HG03103 (cell line): ENCODE results near the gene MIEF1.
"Not testable (repeated sequence)": the region's sequence is repeated elsewhere in the genome, so short reads cannot be mapped to it uniquely, and the experiment has no call there.

Source experiments
- ATAC-seq: cut with Tn5 transposase; IDR thresholded peaks from one replicate; pipeline ENCODE4 v1.9.1; 2021; ENCODE audit warnings: low read depth; ENCODE audit not compliant: unreplicated experiment

Gene MIEF1

GRCh38 chr22:39489094-39490068 lies 12.7 kb upstream of the MIEF1 start:
- ATAC-seq = no peak

DNA sequence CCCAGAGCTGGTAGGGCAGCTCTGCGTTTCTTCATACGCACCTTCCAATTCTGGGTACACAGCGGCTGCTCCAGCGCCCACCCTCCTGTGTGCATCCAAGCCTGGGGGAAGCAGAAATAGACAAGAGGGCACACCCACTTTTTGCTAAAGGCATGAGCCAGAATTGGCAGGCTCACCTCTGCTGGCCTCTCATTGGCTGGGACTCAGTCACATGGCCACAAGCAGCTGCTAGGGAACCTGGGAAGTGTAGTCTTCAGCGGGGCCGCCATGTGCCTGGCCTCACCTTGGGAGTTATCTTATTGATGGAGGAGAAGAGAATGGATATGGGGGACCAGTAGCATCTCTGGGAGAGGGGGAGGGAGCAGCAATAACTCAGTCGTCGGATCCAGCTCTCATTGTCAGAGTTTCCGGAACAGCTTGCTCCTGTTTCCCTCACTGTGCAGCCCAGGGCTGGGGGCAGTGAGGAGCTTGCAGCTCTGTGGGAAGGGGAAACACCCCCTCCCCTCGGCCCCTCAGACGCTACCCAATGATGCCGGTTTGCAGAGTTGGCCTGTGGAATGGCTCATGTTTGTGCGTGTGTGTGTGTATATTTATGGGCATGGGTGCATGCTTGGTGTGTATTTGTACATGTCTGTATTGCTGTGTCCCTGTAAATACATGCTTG lies 11.8 kb upstream of the MIEF1 start:
- ATAC-seq = peak; percentile 85

- no peak for ATAC-seq
These were observed 11.0 kb upstream of the MIEF1 start for GRCh38 chr22:39490966-39491680.

GRCh38 chr22:39491696-39492095 lies 10.4 kb upstream of the MIEF1 start:
- no peak for ATAC-seq

DNA sequence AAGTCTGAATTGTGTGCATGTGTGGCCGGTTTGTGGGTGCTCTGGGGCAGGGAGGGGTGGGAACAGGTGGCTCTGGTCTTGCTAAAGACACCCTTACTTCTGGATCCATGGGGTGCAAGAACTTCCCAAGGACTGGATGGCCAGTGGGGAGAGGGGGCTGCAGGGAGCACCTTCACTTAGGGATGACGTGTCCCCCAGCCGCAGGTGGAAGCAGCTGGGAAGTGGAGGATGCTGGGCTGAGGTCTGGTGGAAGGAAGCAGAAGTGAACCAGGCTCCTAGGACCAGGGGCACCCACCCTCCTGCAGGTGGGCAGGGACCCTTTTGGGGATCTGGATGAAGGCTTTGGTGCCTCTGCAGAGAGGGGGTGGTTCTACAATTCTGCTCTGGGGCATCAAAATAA lies 9.9 kb upstream of the MIEF1 start:
- ATAC-seq = no peak

DNA sequence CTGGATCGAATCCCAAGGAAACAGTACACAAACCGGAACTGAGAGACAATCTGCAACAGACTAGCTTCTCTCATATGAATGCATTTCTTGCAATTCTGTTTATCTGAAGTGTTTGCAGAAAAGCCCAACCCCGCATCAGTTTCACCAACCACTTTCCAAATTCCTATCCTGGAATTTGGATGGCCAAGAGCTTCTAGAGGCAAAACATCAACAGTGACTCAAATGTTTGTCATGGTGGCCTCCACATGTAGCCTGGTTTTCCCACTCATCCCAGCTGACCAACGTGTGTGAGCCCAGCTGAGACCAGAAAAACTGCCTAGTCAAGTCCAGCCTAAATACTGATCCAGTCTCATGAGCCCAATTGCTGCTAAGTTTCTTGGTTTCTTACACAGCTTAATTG lies 8.3 kb upstream of the MIEF1 start:
- no peak for ATAC-seq

DNA sequence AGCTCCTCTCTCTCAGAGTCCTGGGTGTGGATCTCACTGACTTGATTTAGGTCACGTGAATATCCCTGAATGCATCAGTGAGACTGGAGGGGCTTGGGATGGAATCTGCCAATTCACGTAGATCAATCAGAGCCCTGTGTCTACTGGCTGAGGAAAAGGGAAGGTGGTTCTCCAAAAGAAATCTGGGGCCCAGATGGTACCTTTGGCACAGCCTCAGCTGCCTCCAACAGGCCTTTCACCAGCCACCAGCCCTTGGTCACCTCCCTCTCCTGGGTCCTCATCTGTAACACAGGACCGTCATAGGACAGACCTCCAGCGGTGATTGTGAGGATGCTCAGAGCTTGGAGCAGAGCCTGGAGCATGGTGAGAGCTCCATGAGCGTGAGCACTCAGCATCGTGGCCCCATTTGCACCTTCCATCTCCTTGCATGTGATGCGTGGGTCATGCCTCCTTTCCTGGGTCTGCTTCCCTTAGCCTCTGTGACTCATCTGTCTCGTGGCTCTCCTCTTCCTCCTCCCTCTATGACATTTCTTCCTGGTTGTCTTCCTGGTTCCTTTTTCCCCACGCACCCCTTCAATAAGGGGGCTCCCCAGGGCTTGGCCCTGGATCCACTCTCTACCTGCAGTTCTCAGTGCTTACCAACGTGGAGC lies 7.5 kb upstream of the MIEF1 start:
- ATAC-seq = no peak

- no peak for ATAC-seq
These were observed 5.8 kb upstream of the MIEF1 start for GRCh38 chr22:39496131-39496838.

GRCh38 chr22:39497429-39497828 lies 4.7 kb upstream of the MIEF1 start:
- ATAC-seq = no peak

- ATAC-seq = no peak
These were observed 3.7 kb upstream of the MIEF1 start for GRCh38 chr22:39498368-39498767.

DNA sequence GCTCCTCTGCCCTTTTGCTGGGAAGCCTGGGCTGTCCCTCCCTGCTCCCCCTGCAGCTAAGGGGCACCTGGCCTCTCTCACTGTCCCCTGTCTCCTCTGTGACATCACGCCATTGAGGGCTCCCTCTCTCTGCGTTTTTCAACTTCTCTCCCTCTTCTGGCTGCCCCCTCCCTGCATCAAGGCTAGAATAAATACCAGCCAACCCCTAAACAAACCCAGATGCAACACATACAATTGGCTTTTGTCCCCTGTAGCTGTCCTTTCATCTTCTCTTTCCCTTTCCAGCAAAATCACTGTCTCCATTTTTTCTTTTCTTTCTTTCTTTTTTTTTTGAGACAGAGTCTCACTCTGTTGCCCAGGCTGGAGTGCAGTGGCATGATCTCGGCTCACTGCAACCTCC lies 3.3 kb upstream of the MIEF1 start:
- ATAC-seq = no peak

DNA sequence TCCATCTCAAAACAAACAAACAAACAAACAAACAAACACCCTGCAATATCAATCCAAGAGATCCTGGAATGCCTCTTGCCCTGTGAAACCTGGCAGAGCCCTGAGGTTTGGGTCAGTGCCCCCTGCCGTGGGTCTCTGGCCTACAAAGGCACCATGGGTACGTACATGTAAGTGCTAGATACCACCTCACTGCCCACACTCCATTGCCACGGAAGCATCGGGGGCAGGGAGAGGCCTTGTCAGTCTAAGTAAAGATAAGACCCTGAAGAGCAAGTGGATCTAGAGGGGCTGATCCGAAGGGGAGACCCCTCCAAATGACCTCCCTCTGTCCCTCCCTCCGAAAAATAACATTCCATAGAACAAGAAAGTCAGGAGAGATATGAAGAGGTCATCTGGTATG lies 2.0 kb upstream of the MIEF1 start:
- ATAC-seq = no peak

- no peak for ATAC-seq
These were observed 414 bp upstream of the MIEF1 start for GRCh38 chr22:39501644-39502108.

- ATAC-seq = no peak
These were observed 809 bp downstream of the MIEF1 start for GRCh38 chr22:39502789-39503409.

- no peak for ATAC-seq
These were observed 1.5 kb downstream of the MIEF1 start for GRCh38 chr22:39503630-39504029.

- no peak for ATAC-seq
These were observed 2.0 kb downstream of the MIEF1 start for GRCh38 chr22:39504071-39504470.

- not testable (repeated sequence) for ATAC-seq
These were observed 4.9 kb downstream of the MIEF1 start for GRCh38 chr22:39507021-39507420.

DNA sequence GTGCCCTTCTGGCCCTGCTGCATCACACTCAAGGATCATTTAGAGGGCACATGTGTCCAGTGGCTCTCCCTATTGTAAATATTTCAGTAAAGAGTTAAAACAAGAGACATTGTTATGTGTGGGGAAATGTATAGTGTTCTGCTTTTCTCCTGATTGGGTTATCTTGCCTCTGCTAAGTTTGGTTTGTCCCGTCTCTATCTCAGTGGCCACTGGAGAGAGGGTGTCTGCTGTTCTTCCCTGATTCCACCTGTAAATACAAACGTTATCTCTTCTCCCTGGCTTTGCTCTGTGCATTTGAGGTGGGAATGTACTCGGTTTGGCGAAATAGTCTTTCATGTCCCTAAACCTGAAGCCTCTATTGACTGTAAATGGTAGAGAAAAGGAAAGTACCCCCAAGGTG lies 6.3 kb downstream of the MIEF1 start:
- no peak for ATAC-seq

GRCh38 chr22:39510529-39511149 lies 8.5 kb downstream of the MIEF1 start:
- ATAC-seq = no peak
